A172 (cell line): ENCODE measurements around the gene CMTM5. TPM values are rescaled to one million over a fixed set of nuclear protein-coding genes. Genes with fewer than 3 reads are reported as not detected.

Experiments
- DNase-seq: peaks from one replicate; pipeline ENCODE4 v3.0.0-alpha.2; 2015; ENCODE audit warnings: low spot score
- total RNA-seq: library from RNA; depleted of rRNA; stranded (reverse); fragments of >200 nt; shearing (Covaris generic); gene quantifications from 2 replicates; pipeline ENCODE4 v1.2.3, GENCODE V29; 2014; rRNA removed

The CMTM5 gene, protein sequence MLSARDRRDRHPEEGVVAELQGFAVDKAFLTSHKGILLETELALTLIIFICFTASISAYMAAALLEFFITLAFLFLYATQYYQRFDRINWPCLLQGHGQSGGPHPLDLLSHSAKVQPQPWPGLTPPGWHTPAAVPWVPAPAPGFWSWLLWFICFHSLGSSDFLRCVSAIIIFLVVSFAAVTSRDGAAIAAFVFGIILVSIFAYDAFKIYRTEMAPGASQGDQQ
- not detected in 2 replicates for total RNA-seq

DNA sequence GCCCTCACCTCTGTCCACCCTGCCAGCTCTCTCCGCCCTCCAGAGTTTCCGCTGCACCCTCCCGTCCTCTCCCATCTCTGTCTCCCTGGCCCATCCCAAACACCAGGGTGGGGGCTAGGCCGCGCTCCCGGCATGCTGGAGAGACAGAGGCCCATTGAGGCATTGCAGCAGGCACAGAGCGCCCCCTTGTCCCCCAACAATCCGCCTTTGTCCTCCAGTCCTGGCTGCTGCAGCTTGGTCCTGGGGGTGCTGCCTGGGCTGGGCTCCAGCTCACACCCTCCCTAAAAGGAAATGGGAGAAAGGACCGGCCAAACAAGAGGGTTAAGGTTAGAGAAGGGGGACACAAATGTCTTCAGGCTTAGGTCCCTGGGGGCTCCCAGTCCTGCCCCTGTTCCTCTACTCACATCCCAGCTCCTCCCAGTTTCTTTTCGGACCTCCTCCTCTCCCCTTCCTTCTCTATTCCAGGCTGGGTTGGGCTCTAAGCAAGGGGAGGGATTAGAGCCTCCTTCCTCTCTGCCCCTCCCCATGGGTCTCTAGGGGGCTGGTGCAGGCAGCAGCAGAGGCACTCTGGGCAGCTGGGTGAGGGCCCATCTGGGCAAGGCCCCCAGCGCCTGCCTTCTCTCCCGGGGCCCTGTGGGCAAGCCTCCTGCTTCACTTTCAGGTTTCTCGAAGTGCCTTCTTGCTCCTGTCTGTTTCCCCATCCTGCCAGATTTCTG lies at the start of gene CMTM5:
CMTM5 (plus strand) TSS at position 565 of the 716 bp plus-strand sequence. CDS start 206 bp downstream, outside the sequence.
- no peak for DNase-seq

- DNase-seq: peak; percentile 48
Measured at GRCh38 chr14:23327947-23328744, 48.7 kb upstream of the CMTM5 start.

- DNase-seq: no peak
Measured at GRCh38 chr14:23335623-23336022, 41.2 kb upstream of the CMTM5 start.

DNA sequence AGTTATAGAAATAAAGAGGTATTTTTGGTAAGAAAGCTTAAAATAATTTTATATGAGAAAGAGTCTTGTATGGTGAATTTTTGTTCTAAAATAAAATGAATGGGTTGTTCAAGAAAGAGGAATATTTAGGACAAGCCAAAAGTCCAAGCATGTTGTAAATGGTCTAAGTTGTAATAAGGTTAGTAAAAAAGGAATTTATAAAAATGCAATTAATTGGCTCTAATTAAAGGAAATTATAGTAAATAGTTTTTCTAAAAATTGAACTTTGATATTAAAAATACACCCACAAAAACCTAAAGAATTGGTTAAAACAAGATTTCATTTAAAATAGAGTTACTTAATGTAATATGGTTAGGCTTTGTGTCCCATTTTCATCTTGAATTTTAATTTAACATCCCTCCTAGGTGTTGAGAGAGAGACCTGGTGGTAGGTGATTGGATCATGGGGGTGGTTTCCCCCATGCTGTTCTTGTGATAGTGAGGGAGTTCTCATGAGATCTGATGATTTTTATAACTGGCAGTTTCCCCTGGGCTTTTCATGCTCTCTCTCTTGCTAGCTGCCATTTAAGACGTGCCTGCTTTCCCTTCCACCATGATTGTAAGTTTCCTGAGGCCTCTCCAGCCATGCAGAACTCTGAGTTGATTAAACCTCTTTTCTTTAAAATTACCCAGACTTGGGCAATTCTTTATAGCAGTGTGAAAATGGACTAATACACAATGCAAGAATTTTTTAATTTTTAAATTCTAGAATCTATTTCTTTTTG lies 37.2 kb upstream of the CMTM5 start:
- DNase-seq: no peak

GRCh38 chr14:23344481-23344880 lies 32.4 kb upstream of the CMTM5 start:
- no peak for DNase-seq

DNA sequence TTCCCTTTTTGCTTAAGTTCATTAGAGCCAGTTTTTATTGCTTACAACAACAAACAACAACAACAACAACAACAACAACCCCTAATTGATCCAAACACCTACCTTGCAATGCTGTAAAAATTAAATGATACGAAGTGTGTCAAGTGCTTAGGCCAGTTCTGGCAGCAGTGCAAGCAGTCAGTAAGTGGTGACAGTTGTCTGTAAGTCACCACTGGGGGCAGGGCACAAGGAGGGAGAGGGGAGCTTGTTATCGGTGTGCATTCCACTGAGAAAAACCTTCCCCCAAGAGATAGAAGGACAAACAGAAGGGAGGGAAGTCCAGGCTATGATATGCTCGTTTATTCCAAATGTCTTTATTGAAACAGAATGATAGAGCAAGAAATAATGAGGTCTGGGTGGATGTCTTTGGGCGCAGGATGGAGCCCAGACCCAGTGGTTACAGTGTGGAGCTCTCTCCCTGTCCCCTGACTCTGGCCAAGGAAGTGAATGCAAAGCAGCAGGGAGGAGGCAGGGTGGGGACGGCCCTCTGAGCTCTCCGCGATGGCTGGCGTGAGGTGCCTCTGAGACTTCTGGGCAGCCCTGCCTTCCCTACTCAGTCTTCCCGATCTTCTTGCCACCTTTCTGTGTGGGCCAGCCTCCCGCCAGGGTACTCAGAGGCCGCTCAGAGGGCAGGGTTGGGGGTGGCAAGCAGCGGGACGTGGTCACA lies 30.7 kb upstream of the CMTM5 start:
- DNase-seq: no peak

GRCh38 chr14:23346693-23347405 lies 30.0 kb upstream of the CMTM5 start:
- DNase-seq: no peak

- no peak for DNase-seq
Measured at GRCh38 chr14:23347406-23348296, 29.2 kb upstream of the CMTM5 start.

DNA sequence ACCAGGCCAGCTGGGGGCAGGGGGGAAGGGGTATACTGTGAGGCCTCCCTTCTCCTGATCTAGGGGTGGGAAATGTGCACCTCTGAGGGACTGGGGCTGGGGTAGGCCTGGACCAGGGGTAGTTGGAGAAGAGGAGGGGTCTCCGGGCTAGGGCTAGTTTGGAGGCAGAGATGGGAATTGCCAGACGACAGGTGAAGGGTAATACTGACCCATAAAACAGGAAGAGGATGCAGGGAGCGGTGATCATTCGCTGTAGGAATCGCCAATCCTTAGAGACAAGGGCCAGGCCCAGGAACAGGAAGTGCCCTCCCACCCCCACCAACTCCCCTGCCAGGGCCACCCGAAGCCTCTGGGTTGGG lies 28.6 kb upstream of the CMTM5 start:
- DNase-seq: no peak

DNA sequence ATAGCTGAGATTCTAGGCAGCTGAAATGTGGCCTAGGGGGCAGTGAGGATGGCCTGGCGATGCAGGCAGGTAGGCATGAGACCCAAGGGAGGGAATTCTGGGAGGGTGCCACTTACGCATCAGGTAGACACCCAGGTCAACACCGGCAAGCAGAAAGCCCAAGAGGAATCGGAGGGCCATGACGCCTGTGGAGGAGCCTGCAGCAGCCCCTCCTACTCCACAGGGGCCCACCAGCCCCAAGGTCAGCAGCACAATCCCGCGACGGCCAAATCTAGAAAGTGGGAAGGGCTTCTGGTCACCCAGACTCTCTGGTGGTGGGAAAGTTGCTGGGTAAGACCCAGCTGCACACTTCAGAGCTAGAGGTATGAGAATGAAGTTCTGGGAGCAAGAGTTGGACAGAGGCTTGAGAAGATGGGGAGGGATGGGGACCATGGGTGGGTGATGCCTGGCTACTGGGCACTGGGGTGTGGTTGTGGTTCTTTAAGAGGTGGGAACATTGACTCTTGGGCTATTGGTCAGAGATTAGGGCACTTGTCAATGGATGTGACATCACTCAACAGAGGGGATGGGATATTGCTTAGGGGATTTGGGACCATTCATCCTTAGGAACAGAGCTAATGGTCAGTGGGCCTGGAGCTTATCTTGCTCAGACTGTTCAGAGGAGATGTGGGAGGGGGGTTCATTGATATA lies 27.5 kb upstream of the CMTM5 start:
- no peak for DNase-seq

DNA sequence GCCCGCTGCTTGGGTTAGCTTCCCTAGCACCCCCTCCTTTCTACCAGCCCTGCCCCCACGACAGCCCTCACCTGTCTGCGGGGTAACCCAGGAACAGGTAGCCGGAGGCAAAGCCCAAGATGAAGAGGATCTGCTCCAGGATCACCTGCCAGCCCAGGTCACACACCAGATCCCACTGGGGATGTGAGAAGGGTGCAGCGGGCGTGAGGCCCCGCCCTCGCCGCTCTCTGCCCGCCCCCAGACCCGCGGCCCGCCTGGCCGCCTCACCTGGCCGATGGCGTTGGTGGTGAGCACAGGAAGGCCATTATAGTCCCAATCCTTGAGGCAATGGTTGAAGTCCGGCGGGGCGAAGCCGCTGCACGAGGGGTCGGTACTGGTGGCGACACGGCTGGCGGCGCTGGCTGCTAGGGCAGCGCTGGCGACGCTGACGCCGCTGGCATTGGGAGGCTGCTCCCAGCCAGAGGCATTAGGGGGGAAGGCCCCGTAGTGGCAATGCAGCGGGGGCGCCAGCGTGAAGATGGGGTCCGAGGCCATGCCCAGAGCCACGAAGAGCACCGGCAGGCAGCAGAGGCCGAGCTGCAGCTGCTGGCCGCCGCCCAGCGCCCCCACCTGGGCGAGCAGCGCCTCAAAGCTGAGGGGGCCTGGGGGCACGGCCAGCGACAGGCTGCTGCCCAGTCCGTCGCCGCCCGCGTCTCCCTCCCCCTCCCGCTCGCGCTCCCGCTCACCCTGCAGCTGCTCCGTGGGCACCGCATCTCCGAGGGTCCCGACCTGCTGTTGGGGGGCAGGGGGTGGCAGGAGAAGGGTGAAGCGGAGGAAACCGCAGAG lies 25.0 kb upstream of the CMTM5 start:
- DNase-seq: no peak

DNA sequence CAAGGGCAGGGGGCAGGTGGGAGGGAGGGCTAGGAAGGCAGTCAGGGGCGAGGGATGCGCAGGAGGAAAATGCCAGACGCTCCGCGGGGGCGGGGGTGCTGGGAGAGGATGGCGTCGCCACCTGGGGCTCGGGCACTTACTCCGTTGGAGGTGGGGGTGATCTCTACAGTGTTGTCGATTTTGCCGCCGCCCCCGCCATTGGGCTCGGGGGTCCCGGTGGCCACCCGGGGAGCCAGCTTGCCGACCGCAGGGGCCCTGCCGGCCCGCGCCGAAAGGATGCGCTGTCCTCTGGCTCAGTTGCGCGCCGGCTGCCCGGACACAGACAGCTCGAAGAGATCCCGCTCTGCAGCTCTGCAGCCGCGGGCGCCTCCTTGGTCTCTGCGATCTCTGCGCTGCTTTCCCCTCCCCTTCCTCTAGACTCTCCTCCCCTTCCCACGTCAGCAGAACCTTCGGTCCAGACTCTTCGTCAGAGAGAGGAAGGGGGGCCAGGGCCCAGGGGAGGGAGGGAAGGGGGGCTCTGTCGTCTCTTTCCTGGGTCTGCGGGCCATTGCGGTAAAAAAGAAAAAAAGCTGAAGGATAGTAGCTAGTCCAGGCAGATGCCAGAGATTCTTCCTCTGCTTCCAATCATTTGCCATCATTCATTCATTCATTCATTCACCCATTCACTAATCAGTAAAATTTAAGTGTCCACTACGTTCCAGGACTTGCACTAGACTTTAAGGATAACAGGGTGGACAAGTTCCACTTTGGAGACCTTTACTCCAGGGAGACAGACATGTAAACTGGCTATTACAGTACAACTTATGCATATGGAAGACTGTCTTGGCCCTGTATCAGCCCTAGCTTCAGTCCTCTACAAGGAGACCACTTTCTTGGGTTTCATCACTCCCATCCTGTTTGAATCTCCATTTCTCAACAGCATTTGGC lies 24.1 kb upstream of the CMTM5 start, which contains the start of gene SLC22A17:
SLC22A17 (minus strand) TSS at position 382 of the 927 bp plus-strand sequence.
- DNase-seq: peak; percentile 57

DNA sequence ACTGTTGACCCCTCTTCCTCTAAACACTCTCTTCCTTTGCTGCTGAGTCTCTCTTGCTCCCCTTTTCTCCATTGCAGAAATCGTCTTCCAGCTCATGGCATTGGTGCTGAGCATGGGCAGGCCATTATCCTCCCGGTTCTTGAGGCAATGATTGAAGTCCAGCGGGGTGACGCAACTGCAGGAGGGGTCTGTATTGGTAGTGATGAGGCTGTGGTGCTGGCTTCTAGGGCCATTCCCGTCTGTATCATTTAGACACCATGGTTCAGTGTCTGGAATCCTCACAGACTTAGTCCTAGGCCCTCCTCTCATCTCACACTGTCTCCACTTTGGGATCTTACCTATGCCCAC lies 23.4 kb upstream of the CMTM5 start:
- no peak for DNase-seq

DNA sequence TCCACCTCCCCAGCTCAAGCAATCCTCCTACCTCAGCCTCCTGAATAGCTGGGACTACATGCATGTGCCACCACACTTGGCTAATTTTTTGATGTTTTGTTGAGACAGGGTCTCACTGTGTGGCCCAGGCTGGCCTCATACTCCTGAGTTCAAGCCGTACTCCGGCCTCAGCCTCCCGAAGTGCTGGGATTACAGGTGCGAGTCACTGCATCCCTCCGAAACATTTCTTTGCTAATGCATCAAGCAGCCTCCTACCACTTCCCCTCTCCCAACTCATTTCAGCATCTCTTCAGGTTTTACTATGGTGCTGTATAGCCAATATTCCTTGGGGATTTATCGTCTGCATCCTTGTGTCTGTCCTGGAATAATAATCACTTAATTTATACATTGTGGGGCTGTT lies 21.9 kb upstream of the CMTM5 start:
- DNase-seq: no peak

GRCh38 chr14:23355871-23356435 lies 20.9 kb upstream of the CMTM5 start:
- DNase-seq: no peak

DNA sequence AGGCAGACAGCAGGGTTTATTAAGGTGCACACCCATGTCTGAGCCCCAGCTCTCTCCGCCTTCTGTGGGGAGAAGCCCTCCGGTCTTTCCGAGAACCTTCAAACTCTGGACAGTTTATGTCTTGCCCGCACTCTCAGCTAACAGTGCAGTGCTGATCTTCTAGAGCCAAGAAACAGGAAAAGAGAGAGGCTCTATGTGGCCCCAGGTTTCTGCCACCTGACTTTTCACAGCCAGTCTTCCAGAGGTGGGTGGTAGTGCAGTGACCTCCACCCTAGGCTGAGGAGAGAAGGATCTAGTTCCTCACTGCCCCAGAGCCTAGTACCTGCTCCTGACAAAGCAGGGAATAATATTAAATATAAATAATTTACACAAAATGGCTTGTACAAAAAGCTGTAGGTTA lies 20.2 kb upstream of the CMTM5 start:
- DNase-seq: no peak

DNA sequence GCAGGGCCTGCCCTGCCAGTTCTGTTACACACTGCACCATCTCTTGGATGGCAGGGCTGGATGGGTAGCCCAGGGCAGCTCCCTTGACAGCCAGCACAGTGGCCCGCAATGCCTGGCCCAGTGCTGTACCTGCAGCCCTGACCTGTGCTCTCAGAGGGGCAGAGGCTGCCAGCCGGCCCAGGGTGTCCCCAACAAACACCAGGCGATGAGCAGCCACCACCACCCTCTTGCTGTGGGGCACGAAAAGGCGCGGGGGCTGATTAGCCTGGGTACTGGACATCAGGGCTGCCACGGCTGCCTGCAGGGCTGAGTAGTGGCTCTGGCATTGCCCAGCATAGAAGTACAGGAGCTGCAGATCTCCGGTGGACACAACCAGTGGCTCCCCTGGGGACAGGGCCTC lies 19.6 kb upstream of the CMTM5 start:
- no peak for DNase-seq
